GM21619 (cell line): ENCODE data around the gene PTOV1.

ENCODE experiments used
- ATAC-seq: cut with Tn5 transposase; IDR thresholded peaks from one replicate; pipeline ENCODE4 v1.9.1; 2021; ENCODE audit not compliant: unreplicated experiment

PTOV1 gene

DNA sequence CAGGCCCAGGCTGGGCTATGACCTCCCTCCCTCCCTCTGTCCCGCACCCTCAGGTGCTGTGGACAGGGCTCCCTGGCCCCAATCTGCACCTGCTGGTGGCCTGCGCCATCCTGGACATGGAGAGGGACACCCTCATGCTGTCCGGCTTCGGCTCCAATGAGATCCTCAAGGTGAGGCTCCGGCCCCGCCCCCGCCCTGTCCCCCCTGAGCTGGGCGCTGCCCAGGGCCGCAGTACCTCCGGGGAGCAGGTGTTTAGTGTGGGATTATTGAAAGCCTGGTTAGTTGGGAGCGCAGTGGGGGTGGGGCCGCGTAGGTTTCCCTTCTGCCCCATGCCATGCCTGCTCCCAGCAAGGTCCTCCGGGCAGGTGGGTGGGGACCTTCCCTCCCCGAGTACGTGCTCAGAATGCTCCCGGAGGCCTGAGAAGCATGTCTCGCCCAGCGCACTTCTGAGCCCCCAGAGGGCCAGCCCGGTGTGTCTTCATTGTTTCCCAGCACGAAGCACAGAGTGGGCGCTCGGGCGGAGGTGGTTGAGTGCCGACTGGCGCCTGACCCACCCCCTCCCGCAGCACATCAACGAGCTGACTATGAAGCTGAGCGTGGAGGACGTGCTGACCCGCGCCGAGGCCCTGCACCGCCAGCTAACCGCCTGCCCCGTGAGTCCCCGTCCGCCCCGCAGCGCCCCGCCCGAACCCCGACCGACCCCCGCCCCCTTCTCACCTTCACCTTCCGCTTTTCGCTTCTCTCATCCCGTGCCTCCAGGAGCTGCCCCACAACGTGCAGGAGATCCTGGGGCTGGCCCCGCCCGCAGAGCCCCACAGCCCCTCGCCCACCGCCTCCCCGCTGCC is 36.9 kb downstream of the PTOV1 start:
- ATAC-seq: no peak

GRCh38 chr19:49888510-49888824 is 37.5 kb downstream of the PTOV1 start:
- no peak for ATAC-seq

DNA sequence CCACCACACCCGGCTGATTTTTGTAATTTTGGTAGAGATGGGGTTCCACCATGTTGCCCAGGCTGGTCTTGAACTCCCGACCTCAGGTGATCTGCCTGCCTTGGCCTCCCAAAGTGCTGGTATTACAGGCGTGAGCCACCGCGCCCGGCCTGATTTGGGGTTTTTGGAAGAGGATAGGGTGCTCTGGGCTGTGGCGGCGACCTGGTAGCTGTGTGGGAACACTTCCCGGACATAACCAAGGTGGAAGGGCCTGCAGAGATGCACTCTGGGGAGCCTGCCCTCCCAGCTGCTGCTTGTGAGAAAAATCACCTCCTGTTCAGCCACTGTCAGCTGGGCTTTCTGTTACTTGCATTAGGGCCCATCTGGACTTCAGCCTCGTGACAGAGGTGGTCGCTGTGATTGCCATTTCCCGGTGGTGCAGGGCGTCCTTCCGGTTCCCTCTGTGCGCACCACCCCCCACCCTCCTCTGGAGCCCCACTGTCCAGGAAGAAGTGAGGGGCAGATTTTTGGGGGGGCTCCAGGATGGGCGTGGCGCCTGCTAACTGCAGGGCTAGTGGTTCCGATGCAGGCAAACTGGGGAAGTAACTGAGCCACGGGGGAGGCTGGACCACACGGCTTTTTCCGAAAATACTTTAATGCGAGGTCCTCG is 38.2 kb downstream of the PTOV1 start:
- ATAC-seq: no peak

DNA sequence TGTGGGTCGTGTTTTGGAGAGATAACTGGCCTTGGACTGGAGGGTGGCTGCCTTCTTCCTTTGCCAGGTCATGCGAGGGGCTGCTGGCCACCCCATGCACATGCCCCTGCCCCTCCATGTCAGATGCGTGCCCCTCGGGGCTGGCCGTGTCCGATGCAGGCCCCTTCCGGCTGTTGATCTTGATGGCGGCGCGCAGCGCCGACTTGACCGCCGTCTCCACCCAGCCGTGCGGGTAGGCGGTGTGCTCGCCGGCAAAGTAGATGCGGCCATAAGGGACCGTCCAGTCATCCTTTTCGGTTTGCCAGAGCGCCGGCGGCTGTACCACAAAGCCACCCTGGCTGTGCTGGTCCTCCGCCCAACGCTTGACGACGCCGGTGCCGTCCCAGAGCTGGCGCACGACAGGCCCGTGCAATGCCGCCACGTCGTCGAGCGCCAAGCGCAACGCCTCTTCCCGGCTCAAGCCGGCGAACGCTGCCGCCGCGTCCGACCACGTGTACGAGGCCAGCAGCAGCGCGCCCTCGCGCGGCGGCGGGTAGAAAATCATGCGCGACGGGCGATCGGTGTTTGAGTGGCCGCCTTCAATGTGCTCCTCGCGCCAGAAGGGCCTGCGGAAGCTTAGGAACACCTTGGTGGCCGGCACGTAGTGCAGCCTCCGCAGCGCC is 38.9 kb downstream of the PTOV1 start:
- no peak for ATAC-seq

DNA sequence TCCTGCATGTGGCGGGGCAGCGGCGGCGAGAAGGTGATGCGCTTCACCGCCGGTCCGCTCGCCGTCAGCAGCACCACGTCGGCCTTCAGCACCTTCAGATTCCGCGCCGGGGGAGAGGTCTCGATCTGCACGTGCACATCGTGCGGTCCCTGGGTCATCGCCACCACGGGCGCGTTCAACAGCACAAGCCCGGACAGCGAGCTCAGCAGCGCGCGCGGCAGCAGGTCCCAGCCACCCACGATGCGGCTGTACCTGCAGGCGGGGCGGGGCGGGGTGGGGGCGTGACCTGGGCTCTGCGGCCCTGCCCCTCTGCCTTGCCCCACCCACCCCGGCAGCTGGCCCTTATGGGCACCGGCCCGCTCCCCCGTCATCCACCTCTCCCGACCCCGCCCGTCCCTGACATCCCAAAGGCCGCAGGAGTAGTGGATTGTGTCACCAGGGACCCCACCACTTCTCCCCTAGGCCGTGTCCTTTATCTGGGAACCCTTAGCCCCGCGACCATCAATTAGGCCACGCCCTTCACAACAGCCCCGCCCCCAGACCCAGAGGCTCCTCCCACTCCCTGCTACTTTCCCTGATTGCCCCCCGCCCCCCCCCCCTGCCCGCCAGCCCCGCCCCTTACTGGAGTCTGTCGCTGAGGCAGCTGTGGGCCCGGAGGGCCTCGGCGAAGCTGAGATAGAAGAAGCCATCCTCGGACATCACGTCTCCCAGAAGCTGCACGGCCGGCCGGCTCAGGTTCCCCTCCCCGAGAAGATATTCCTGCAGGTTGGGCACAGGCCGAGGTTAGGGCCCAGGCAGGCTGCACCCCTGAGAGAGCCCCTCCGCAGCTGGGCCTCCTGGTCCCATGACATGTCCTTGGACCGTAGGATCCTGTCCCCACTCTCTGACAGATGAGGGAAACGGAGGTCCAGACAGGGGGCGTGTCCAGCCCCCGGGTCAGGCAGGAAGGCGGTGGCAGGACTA is 39.7 kb downstream of the PTOV1 start:
- no peak for ATAC-seq

DNA sequence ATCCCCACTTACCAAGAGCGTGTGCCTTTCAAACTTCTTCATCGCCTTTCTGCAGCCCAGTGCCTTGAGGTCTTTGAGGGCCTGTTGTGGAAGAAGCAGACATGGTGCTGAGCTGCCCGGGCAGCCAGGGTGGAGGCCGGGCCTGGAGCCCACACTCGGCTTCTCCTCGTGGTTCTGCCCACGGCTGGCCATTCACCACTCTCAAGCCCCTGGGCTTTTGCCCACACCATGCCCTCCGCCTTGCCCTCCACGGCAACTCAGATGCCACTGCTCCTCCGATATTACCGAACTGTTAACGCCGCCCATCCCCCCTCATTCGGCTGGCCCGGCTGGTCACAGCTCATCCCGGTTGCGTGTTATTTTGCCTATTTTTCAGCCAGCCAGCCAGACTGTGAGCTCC is 40.4 kb downstream of the PTOV1 start:
- ATAC-seq: no peak

- ATAC-seq: no peak
Observed at GRCh38 chr19:49892716-49893115, 41.8 kb downstream of the PTOV1 start.

GRCh38 chr19:49894011-49894664 is 43.2 kb downstream of the PTOV1 start:
- ATAC-seq: no peak

GRCh38 chr19:49894879-49895565 is 44.1 kb downstream of the PTOV1 start:
- ATAC-seq: no peak

DNA sequence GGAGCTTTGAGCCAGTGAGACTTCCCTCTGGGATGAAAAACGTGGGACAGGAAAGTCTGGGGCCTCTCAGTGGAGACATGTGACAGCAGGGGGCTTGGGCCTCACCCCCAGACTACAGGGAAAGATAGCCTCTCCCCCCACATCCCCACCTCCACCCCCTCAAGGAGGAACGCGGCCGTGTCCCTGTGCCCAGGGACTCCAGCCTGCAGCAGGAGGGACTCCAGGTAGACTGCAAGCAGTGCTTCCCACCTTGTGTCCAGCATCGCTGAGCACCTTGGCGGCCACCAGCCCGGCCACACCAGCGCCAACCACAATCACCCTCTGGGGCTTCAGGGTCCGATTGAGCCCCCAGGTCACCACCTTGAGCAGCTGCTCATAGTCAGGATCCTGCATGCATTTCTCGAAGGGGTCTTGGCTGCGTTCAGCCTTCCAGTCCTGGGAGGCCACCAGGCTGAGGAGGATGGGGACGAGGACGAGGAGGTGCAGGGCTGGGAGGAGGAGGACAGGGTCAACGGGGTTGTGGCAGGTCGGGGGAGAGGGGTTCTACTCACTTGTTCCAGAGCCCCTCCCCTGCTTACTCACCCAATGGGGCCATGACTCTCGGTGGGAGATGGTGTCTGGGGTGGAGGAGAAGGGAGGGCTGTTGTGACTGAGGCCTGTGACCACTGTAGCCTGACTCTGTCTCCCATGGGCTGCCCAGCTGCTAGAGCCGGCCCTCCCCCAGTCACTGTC is 44.8 kb downstream of the PTOV1 start:
- no peak for ATAC-seq

GRCh38 chr19:49896863-49897621 is 46.1 kb downstream of the PTOV1 start, which contains the start of gene IL4I1:
Gene IL4I1, minus strand, starts transcription at chr19:49896887. Its CDS starts 727 bp downstream, at chr19:49896160.
- ATAC-seq: peak; percentile 54

- no peak for ATAC-seq
Observed at GRCh38 chr19:49904136-49904535, 53.2 kb downstream of the PTOV1 start.

GRCh38 chr19:49906879-49907564 is 56.1 kb downstream of the PTOV1 start:
- ATAC-seq: no peak

GRCh38 chr19:49907745-49908446 is 56.9 kb downstream of the PTOV1 start:
- ATAC-seq: no peak

DNA sequence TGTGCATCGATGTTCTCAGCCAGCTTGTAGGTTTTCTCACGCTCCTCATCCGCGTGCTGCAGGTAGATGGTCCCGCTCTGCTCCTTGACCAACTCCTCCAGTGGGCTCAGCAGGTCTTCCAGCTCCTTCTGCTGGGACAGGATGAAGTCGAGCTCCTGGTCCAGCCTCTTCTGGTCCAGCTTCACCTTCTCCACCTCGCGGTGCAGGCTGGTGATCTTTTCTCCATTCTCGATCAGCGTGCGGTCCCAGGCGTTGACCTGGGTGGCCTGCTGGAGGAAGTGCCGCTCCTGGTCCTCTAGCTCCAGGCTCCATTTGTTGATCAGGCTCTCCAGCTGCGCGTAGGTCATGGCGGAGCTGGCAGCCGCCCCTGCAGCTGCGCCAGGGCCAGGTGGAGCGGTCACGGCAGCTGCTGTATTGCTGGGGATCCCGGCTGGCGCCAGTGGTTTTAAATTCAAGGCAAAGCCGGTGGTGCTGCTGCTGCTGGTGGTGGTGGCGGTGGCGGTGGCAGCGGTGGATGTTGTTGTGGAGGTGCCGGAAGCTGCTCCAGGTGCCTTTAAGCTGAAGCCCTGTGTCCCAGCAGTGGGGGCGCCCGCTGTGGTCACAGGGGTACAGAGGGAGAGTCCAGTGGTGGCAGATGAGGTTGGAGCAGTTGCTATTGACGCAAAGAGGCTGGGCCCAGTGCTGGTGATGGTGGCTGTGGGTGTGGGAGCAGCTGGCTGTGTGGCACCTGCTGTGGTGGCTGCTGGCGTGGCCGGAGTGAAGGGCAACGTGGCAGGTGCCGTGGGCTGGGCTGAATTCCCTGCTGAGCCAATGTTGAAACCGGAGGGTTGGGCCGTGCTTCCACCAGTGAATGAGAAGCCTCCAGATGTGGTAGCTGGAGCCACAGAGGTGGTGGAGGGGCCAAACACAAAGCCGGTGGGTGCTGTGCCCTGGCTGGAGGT is 57.8 kb downstream of the PTOV1 start:
- ATAC-seq: no peak

- ATAC-seq: no peak
Observed at GRCh38 chr19:49910179-49910578, 59.2 kb downstream of the PTOV1 start.
